ENCODE results near the gene STK11. TPM values are rescaled to one million over a fixed set of nuclear protein-coding genes. Genes with fewer than 3 reads are reported as not detected.

Gene STK11
- total and polyA plus RNA-seq, 7 donors = 64.9 to 133 (median 85.9) TPM

- no peak overlapping the region for H3K27ac ChIP-seq
- no peaks in the 10 kb centered on the region for H3K27me3 ChIP-seq (ENCODE audit: insufficient read depth in 3 of 3, low read length in 2 of 3)
- ATAC-seq (no peak), DNase-seq (no peak)
- peaks cover 29% of the 10 kb centered on the region for H3K4me1 ChIP-seq
- no peak for TF ChIP-seq CTCF (IDR thresholded peaks at IDR 0.05)
- H3K4me3 ChIP-seq = no peak overlapping the region
- no peaks in the 10 kb centered on the region for H3K9me3 ChIP-seq
- H3K36me3 ChIP-seq (ENCODE audit: insufficient read depth in 1 of 2, low read depth in 1 of 2) = peaks cover 0 to 68% of the 10 kb centered on the region in 2 donors
- WGBS, 3 donors = 83 to 90% (median 90%) methylated on average over 28 to 29 of the region's 29 CpGs
- intact Hi-C loops (cut with DNase I) = no loop called here
These were observed 20.1 kb downstream of the STK11 start for GRCh38 chr19:1225440-1226226.

GRCh38 chr19:1226227-1226518, 20.6 kb downstream of the STK11 start:
- H3K4me3 ChIP-seq = no peak overlapping the region
- 90 to 94% (median 93%) methylated on average over 9 to 11 of the region's 11 CpGs for WGBS, 3 donors
- H3K9me3 ChIP-seq = no peaks in the 10 kb centered on the region
- no peak overlapping the region for H3K27ac ChIP-seq
- no peaks in the 10 kb centered on the region for H3K27me3 ChIP-seq (ENCODE audit: insufficient read depth in 3 of 3, low read length in 2 of 3)
- no peak for TF ChIP-seq CTCF (IDR thresholded peaks at IDR 0.05)
- H3K4me1 ChIP-seq = peaks cover 24% of the 10 kb centered on the region
- H3K36me3 ChIP-seq (ENCODE audit: insufficient read depth in 1 of 2, low read depth in 1 of 2) = peaks cover 0 to 62% of the 10 kb centered on the region in 2 donors
- DNase-seq = no peak
- ATAC-seq = no peak
- intact Hi-C loops (cut with DNase I) = no loop called here

- intact Hi-C loops (cut with DNase I) = no loop called here
- Histone ChIP-seq H3K27me3 (ENCODE audit: insufficient read depth in 3 of 3, low read length in 2 of 3) (no peaks in the 10 kb centered on the region), H3K9me3 (no peaks in the 10 kb centered on the region), H3K4me1 (peaks cover 19% of the 10 kb centered on the region), H3K36me3 (ENCODE audit: insufficient read depth in 1 of 2, low read depth in 1 of 2) (peaks cover 0 to 58% of the 10 kb centered on the region in 2 donors), H3K4me3 (no peak overlapping the region), H3K27ac (no peak overlapping the region)
- WGBS, 3 donors = 86 to 94% (median 93%) methylated on average over 44 to 50 of the region's 50 CpGs
- DNase-seq (no peak), ATAC-seq (no peak)
- TF ChIP-seq CTCF (IDR thresholded peaks at IDR 0.05) = no peak
These were observed 21.1 kb downstream of the STK11 start for GRCh38 chr19:1226522-1227303.

- ATAC-seq (no peak), DNase-seq (no peak)
- WGBS, 3 donors = 88 to 92% (median 90%) methylated on average over 47 to 56 of the region's 56 CpGs
- intact Hi-C loops (cut with DNase I) = no loop called here
- Histone ChIP-seq H3K27me3 (ENCODE audit: insufficient read depth in 3 of 3, low read length in 2 of 3) (no peaks in the 10 kb centered on the region), H3K27ac (no peak overlapping the region), H3K36me3 (ENCODE audit: insufficient read depth in 1 of 2, low read depth in 1 of 2) (peaks cover 0 to 51% of the 10 kb centered on the region in 2 donors), H3K4me1 (peaks cover 11% of the 10 kb centered on the region), H3K4me3 (no peak overlapping the region), H3K9me3 (no peaks in the 10 kb centered on the region)
- TF ChIP-seq CTCF (IDR thresholded peaks at IDR 0.05) = no peak
These were observed 21.9 kb downstream of the STK11 start for GRCh38 chr19:1227304-1228054.
